ENCODE data around the gene TNPO1.
"Not testable (repeated sequence)": the region's sequence is repeated elsewhere in the genome, so short reads cannot be mapped to it uniquely, and the experiment has no call there.

TNPO1 gene

DNA sequence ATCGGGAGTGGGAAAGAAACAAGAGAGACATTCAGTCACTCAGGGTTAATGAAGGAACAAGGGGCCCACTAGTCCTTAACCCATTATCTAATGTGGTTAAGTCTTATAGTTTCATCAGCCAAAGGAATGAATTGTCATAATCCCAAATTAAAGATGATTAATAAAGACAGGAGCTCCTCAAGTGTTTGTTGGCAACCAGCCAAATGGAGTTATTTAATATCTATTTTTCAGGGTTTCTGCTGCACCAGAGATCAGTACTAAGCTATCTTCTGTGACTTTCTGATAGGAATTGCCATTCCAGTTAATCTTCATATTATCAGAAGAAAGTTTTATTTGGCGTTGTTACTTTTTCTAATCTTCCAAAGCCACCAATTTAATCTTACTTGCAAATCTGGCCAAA is 105.4 kb downstream of the TNPO1 start:
- TF ChIP-seq, protein P1, sequence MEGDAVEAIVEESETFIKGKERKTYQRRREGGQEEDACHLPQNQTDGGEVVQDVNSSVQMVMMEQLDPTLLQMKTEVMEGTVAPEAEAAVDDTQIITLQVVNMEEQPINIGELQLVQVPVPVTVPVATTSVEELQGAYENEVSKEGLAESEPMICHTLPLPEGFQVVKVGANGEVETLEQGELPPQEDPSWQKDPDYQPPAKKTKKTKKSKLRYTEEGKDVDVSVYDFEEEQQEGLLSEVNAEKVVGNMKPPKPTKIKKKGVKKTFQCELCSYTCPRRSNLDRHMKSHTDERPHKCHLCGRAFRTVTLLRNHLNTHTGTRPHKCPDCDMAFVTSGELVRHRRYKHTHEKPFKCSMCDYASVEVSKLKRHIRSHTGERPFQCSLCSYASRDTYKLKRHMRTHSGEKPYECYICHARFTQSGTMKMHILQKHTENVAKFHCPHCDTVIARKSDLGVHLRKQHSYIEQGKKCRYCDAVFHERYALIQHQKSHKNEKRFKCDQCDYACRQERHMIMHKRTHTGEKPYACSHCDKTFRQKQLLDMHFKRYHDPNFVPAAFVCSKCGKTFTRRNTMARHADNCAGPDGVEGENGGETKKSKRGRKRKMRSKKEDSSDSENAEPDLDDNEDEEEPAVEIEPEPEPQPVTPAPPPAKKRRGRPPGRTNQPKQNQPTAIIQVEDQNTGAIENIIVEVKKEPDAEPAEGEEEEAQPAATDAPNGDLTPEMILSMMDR (IDR thresholded peaks at IDR 0.05; ENCODE audit: low read depth, low read length) = no peak
- H3K4me3 ChIP-seq (ENCODE audit: low read depth, low read length) = no peak overlapping the region

DNA sequence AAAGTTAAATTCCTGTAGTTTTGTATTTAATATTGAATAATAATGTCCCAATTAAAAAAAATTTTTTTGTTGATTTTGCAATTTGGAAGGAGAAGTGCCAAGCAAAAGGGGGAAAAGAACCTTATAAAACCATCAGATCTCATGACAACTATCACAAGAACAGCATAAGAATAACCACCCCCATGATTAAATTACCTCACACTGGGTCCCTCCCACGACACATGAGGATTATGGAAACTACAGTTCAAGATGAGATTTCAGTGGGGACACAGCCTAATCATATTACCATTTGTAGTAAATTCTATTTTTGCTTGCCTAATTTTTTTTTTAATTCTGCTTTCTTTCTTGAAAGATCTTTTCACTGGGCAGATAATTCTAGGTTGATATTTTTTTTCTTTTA is 106.0 kb downstream of the TNPO1 start:
- H3K4me3 ChIP-seq (ENCODE audit: low read depth, low read length) = no peak overlapping the region
- TF ChIP-seq, protein P1 (IDR thresholded peaks at IDR 0.05; ENCODE audit: low read depth, low read length) = no peak

DNA sequence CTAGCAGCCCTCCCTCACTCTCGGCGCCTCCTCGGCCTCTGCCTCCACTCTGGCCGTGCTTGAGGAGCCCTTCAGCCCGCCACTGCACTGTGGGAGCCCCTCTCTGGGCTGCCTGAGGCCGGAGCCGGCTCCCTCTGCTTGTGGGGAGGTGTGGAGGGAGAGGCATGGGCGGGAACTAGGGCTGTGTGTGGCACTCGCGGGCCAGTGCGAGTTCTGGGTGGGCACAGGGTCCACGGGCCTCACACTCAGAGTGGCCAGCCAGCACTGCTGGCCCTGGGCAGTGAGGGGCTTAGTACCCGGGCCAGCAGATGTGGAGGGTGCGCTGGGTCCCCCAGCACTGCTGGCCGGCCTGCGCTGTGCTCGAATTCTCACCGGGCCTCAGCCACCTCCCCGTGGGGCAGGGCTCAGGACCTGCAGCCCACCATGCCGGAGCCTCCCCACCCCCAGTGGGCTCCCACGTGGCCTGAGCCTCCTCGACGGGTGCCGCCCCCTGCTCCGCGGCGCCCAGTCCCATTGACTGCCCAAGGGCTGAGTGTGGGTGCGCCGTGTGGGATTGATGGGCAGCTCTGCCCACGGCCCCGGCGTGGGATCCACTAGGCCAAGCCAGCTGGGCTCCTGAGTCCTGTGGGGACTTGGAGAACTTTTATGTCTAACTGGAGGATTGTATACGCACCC is 109.0 kb downstream of the TNPO1 start:
- H3K4me3 ChIP-seq (ENCODE audit: low read depth, low read length) = no peak overlapping the region
- TF ChIP-seq, protein P1 (IDR thresholded peaks at IDR 0.05; ENCODE audit: low read depth, low read length) = no peak

DNA sequence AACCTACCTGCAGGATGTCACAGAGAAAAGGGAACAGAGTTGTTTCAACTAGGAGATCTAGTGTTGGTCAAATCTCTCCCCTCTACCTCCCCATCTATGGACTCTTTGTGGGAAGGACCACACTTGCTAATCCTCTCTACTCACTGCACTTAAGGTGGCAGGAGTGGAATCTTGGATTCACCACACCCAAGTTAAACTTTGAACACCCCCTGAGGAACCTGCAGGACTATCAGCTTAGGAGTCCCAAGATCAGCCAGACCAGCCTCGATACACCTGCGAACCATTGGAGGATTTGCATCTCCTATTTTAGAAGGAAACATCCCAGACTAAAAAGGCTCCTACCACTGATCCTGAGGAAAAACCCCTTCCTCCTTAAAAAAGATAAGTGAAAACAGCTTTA is 116.2 kb downstream of the TNPO1 start:
- H3K4me3 ChIP-seq (ENCODE audit: low read depth, low read length) = not testable (repeated sequence)

DNA sequence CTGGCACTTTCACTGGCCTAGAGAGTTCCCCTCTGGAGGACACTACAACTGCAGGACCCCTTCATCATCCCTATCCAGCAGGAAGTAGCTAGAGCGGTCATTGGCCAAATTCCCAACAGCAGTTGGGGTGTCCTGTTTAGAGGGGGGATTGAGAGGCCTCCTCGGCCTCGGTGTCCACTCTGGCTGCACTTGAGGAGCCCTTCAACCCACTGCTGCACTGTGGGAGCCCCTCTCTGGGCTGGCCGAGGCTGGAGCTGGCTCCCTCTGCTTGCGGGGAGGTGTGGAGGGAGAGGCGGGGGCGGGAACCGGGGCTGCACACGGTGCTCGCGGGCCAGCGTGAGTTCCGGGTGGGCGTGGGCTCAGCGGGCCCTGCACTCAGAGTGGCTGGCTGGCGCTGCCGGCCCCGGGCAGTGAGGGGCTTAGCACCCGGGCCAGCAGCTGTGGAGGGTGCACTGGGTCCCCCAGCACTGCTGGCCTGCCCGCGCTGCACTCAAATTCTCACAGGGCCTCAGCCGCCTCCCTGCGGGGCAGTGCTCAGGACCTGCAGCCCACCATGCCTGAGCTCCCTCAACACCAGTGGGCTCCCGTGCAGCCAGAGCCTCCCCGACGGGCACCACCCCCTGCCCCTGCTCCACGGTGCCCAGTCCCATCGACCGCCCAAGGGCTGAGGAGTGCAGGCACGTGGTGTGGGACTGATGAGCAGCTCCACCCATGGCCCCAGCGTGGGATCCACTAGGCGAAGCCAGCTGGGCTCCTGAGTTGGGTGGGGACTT is 118.7 kb downstream of the TNPO1 start:
- not testable (repeated sequence) for H3K4me3 ChIP-seq (ENCODE audit: low read depth, low read length)

DNA sequence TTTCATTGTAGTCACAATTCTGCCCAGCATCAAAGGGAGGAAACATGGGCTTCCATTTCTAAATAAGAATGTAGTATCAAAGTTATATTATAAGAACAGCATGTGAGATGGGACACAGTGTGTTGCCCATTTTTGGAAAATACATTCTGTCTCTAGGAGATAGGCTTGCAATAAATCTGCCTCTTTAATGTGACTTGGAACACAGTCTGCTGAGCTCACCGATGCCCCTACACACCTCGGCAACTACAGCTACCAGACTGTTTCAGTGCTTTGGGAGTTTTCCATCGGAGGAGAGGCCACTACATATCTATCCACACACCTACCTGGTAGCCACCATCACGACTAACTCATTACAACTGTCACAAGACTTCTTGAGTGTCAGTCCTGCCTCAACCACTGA is 120.4 kb downstream of the TNPO1 start:
- TF ChIP-seq, protein P1 (IDR thresholded peaks at IDR 0.05; ENCODE audit: low read depth, low read length) = no peak
- no peak overlapping the region for H3K4me3 ChIP-seq (ENCODE audit: low read depth, low read length)

DNA sequence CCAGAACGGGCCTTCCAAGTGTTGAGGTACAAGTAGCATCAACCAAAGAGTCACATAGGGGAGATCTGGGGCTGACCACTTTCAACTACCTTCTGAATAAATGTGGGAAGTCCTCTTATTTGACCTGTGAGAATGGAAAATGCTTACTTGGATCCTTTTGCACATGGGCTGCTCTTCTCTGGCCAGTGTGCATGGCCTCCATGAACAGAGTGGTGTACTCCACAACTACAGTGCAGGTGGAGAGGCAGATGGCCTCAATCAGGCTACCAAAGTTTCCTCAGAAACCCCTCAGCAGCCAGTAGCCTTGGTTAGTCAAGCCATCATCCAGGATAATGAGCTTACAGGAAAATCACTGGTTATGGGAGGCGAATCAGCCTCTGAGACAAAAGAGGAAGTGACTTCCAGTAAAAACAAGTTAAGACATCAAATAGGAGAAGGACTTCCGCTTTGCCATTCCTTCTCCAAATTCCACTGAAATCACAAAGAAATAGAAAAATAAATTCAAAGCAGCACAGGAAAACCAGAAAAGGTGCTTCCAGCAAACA is 121.1 kb downstream of the TNPO1 start:
- H3K4me3 ChIP-seq (ENCODE audit: low read depth, low read length) = no peak overlapping the region
- TF ChIP-seq, protein P1 (IDR thresholded peaks at IDR 0.05; ENCODE audit: low read depth, low read length) = no peak

DNA sequence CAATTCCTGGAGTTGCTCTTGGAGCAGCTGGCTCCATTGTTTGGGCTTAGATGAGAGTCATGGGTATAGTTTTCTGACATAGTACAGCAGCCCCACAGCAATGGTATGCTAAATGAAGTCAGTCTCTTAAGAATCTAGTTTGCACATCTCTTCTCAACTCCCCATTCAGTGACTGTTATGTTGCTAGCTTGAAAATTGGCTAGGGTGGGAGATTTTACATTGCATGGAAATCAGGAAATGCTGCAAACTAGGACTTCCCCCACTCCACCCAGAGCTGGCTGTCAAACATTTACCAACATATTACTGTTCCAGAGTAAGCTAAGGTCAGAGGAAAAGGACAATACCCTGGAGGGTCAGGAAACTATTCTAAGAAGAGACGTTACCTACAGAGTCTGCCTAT is 121.7 kb downstream of the TNPO1 start:
- H3K4me3 ChIP-seq (ENCODE audit: low read depth, low read length) = no peak overlapping the region
- TF ChIP-seq, protein P1 (IDR thresholded peaks at IDR 0.05; ENCODE audit: low read depth, low read length) = no peak

All from WI38 (cell line).